GM18907 (cell line): ENCODE results near the gene TMEM178B.

Experiments
- ATAC-seq: cut with Tn5 transposase; IDR thresholded peaks from one replicate; pipeline ENCODE4 v1.9.1; 2021; ENCODE audit warnings: mild to moderate bottlenecking, moderate library complexity; ENCODE audit not compliant: unreplicated experiment

Gene TMEM178B

DNA sequence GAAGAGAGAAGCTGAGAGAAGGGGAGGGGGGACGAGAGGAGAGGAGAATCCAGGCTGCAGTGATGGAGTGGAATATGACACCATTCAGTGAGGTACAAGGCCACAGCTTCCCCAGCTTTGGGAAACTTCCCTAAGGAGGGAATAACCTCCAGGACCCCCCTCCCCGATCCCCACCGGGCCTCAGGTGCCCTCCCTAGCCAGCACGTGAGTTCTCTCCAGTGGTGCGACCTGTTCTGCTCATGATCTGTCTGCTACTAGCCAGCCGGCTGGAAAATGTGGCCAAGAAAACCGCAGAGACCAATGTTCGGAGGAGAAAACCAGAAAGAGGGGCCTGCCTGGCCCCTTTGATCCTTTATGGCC lies 437.4 kb downstream of the TMEM178B start:
- no peak for ATAC-seq

DNA sequence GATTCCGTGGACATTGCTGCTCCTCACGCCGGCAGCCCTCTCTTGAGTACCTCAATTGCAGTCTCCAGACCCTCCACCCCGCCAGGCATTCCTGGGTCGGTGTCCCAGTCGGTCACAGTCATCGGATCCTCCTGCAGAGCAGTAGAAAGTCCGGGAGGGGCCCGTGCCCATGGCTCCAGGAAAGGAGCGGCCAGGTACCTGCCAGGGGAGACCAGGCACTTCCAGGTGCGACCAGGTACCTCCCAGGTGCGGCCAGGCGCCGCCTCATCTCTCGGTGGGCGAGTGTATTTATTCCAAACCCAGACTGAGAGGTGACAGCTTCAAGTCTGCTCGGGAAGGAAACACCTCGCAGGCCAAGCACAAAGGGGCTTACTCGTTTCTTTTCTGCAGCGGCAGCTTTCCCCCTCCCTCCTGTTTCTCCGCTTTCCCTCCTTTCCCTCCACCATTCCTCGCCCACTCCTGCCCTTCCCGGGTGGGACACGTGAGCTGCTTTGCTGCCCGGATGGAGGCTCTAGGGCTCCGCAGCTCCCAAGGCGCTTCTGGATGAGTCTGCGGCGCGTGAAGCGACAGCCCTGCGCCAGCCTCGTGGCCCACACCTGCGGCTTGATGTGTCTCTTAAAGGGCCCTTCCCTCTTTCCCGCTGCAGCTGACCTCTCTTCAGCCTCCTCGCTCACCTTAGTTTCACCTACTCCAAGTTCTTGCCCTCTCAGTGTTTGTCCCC lies 438.0 kb downstream of the TMEM178B start:
- ATAC-seq: no peak

DNA sequence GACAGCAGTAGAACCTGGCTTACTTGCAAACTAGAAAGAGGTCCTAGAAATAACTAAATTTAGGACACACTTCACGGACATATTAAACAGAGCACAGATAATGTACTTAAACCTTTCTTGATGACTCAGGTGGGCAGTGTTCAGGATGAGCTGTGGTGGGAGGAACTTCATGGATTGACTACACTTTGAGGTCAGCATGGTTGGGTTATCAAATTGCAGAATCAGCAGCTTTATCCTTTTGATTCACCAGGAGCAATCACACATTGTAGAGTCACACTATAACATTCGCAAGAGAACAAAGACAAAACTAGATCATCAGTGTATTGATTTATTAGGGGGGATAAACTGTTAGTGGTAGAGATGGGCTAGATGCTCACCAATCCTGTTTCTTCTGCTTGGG lies 438.7 kb downstream of the TMEM178B start:
- ATAC-seq: no peak

DNA sequence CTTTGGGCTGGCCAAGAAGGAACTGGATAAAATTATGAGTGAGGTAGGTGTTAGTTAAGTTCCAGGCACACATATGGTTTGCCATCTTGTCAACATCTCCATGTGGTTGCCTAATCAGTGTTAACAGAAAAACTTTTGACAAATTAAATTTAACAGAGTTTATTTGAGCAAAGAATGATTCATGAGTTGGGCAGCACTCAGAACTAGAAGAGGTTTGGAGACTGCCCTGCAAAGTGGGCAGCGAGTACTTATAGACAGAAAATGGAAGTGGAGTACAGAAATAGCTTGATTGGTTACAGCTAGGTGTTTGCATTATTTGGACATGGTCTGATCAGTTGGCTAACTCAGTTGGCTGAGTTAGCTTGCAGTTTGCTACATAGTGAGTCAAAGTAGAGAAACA lies 439.9 kb downstream of the TMEM178B start:
- no peak for ATAC-seq

DNA sequence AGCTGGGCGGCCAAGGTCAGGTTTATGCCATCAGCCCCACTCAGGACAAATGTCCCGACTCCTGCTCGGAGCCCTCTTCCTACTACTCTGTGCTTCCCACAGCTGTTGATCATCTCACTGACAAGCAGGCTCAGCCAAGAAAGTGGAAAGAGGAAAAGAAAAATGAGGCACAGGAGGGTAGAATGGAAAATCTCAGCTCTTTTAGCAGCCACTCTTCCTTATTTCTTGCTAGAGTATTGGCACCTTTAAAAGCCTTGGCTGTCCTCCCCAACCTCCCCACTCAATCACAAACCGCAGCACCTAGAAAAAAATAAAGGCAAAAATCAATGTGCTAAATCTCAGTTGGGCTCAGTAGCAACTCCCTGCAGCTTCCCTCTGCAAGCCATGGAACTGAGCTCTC lies 442.1 kb downstream of the TMEM178B start:
- ATAC-seq: no peak

DNA sequence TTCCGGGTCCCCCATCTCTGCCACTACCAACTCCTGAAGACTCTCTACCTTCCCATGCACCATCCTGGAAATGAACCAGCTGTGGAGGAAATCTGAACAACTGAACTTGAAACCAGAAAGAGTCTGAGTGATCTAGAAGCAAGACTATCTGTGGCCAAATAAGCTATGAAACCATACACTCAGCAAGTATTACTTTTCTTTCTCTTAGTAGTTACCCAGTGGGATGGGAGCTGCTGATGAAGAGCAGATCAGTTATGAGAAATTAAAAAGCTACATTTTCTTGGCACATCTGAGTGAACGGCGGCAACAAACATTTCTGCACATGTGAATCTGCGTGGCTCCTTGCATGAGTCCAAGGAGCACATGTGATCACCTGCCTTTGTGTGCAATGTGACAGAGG lies 445.8 kb downstream of the TMEM178B start:
- ATAC-seq: no peak

DNA sequence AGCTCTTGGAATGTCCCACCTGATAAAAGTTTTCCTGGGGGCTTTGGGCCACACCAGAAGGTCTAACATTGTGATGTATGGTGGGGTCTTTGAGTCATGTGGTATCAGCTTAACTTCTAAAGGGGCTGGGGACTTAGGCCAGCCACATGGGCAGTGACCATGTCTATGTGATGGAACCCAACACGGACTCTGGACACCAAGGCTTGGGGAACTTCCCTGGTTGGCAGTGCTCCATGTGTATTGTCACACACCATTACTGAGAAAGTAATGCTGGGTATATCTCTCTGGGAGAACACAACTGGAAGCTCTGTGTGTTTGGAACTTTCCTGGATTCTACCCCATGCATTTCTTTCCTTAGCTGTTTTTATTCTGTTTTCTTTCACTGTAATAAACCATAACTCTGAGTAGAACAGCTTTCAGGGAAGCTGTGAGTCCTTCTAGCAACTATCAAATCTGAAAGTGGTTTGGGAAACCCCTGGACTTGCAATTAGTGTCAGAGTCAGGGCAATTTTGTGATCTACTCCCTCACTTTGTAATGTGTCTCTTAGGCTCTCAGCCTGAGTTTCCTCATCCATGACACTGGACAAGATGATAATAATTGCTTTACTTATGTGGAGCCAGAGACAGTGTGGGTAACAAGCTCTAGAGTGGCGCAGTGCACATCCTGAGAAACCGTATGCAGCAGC lies 448.9 kb downstream of the TMEM178B start:
- no peak for ATAC-seq

DNA sequence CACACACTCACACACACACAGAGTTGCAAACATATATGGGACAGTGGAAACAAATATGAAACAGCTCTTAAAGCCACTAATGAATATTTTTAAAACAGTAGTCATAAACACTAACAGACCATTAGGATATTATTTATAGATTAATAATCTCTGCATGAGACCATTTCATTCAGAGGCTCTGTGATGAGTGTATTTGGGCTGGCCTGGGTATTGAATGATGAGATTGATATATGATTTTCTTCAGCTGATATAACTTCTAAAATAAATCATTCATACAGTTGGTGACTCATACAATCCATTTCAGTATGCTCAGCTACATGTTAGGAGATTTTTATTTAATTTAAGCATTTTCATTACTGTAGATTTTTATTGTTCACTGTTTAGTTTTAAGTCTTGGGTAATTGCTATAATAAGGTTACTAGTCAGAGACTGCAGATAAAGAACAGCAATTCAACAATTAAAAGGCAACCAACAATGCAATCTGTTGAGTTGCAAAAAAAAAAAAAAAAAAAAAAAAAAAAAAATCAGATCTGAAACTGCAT lies 452.2 kb downstream of the TMEM178B start:
- ATAC-seq: no peak

DNA sequence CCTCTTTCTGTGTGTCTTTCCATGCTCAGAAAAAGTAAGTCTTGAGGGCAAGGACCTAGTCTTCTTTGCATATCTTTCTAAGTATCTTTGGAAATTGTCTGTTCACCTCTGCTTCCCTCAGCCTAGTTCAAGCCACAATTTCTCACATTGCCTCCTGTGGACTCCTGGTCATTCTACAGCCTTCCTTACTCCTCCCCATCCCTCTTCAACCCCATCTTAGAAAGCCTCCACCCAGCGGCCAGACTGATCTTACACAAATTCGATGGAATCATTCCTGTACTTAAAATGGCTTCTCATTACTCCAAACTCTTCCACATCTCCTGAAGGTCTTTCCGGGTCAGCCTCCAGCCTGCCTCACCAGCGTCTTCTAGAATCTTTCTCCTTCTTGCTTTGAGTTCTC lies 453.2 kb downstream of the TMEM178B start:
- no peak for ATAC-seq

DNA sequence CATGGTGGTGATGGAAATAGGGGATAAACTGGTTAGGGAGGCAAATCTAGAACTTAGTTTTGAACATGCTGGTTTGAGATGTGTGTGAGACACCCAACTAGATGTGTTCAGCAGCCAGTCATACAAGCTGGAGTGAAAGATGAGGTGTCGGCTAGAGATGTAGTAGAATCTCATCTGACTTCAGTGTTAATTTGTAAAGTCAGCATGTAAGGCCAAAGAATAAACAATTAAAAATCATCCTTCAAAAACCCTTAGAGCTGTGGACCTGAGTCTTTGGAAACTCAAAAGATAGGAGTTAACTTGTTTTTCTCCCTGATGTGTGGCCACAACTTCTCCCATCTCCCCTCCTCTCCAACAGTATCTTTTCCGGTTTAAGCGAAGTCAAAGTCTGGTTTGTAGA lies 454.5 kb downstream of the TMEM178B start:
- no peak for ATAC-seq
